H1 (cell line): ENCODE results near the gene THOP1. TPM values are rescaled to one million over a fixed set of nuclear protein-coding genes. Genes with fewer than 3 reads are reported as not detected.
A peak's percentile ranks its signal among the peaks of the same experiment; 100 is the strongest.

ENCODE experiments used
- CHD7 ChIP-seq: fragments of 300-600 bp; sonication (generic); IDR thresholded peaks from 2 replicates; pipeline ENCODE4 v1.7.1; 2012; ENCODE audit warnings: low read length, moderate library complexity, mild to moderate bottlenecking, inconsistent platforms; ENCODE audit not compliant: insufficient replicate concordance
- KDM4A ChIP-seq: IDR thresholded peaks from one replicate; pipeline ENCODE4 v1.7.1; 2012; ENCODE audit warnings: low read depth, mild to moderate bottlenecking, moderate library complexity, low read length, inconsistent platforms; ENCODE audit not compliant: severe bottlenecking
- POLR2AphosphoS5 ChIP-seq: IDR thresholded peaks from 2 replicates; pipeline ENCODE4 v1.6.1; 2011; ENCODE audit warnings: low read depth, low read length
- SAP30 ChIP-seq: fragments of 300-600 bp; sonication (generic); IDR thresholded peaks from 2 replicates; pipeline ENCODE4 v1.7.1; 2012; ENCODE audit warnings: low read length, moderate library complexity, mild to moderate bottlenecking, inconsistent platforms; ENCODE audit not compliant: insufficient read depth, insufficient replicate concordance
- SRF ChIP-seq: IDR thresholded peaks from 2 replicates; pipeline ENCODE4 v1.6.1; 2011; ENCODE audit warnings: mild to moderate bottlenecking, low read depth, low read length, moderate library complexity
- polyA plus RNA-seq, 7 experiments: library from polyadenylated mRNA; depleted of rRNA in 3 of 7; stranded (reverse) in 5 of 7; unstranded in 2 of 7; fragments of >200 nt in 5 of 7; fragments of 200-250 nt in 2 of 7; gene quantifications; 1 replicate in 5 of 7; 2 replicates in 1 of 7; 4 replicates in 1 of 7; pipeline versions ENCODE4 v1.2.1 to v1.2.3, GENCODE V29; 2011 to 2013; ENCODE audit warnings: missing spikeins in 2 of 7, mixed read lengths in 2 of 7
- total RNA-seq: library from RNA; stranded (reverse); fragmentation: NEBNext Ultra II Directional; extraction: Animal tissue kit (Norgen Biotek cat#: 25700); gene quantifications from 2 replicates; pipeline ENCODE4 v1.2.1, GENCODE V29; 2021
- TF ChIP-seq, protein P1 (sequence below), 3 experiments: IDR thresholded peaks; 1 replicate in 2 of 3; 2 replicates in 1 of 3; pipeline versions ENCODE4 v1.5.1 to v1.6.1; 2011; ENCODE audit warnings: low read length in 3 of 3, mild to moderate bottlenecking in 3 of 3, inconsistent platforms in 2 of 3, low read depth in 1 of 3, moderate library complexity in 1 of 3; ENCODE audit not compliant: insufficient read depth in 1 of 3; ENCODE audit errors: control extremely low read depth in 1 of 3

Gene THOP1
- total and polyA plus RNA-seq, 2 of the 8 experiments (the other 6 are each of a cell fraction or from before 2014, with no cell fraction given) = 136 to 159 TPM

DNA sequence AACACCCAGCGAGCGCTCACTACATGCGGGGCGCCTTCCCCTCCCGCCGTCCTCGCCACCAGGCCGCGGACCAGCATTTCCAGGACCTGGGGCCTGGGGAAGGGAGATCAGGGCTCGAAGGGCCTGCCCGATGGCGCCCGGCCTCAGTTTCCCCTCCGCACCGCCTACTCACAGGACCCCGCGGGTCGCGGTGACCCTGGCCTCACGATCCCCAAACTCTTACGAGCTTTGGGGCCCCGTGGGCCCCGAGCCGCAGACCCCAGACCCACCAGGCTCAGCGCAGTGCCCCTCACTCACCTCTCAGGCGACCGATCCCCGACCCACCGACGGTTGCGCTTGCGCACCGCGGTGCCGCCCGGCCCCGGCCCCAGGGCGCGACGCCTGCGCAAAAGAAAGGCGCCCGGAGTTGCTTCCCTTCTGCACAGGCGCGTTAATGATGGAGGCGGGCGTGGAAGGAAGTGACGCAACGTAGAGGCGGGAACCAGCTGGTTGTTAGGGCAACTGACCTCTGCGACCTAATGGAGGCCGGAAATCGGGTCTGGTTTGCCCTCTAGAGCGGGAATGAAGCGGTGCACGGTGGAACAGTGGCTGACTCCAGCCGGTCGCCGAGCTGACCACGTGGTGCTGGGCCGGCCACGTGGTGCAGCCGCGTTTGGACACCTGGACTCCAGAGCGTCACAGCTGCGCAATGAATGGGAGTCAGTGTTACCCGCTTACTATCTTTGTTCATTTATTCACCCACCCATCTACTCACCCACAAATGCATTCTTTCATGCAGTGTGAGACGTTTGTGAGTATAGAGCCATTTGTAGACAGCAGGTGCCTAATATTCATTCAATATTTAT lies 2.1 kb upstream of the THOP1 start, which contains the start of gene SGTA (continued):
- TF ChIP-seq CHD7 (no peak), KDM4A (peak; percentile 86), SRF (0 out of 2 replicates have a peak, but pooled peaks have one; percentile 38), SAP30 (no peak), POLR2AphosphoS5 (peak; percentile 59)
- TF ChIP-seq, protein P1, sequence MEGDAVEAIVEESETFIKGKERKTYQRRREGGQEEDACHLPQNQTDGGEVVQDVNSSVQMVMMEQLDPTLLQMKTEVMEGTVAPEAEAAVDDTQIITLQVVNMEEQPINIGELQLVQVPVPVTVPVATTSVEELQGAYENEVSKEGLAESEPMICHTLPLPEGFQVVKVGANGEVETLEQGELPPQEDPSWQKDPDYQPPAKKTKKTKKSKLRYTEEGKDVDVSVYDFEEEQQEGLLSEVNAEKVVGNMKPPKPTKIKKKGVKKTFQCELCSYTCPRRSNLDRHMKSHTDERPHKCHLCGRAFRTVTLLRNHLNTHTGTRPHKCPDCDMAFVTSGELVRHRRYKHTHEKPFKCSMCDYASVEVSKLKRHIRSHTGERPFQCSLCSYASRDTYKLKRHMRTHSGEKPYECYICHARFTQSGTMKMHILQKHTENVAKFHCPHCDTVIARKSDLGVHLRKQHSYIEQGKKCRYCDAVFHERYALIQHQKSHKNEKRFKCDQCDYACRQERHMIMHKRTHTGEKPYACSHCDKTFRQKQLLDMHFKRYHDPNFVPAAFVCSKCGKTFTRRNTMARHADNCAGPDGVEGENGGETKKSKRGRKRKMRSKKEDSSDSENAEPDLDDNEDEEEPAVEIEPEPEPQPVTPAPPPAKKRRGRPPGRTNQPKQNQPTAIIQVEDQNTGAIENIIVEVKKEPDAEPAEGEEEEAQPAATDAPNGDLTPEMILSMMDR (IDR thresholded peaks at IDR 0.05; ENCODE audit: control extremely low read depth in 1 of 3, insufficient read depth in 1 of 3, low read depth in 1 of 3, low read length in 3 of 3) = peak in 2 of 3 experiments; percentile 35 to 59; a peak in 3 of 4 replicates
